HG03095 (cell line): ENCODE data around the gene KLHL35.
"Not testable (repeated sequence)": the region's sequence is repeated elsewhere in the genome, so short reads cannot be mapped to it uniquely, and the experiment has no call there.

Experiments used
- ATAC-seq: cut with Tn5 transposase; IDR thresholded peaks from one replicate; pipeline ENCODE4 v1.9.1; 2021; ENCODE audit warnings: moderate library complexity; ENCODE audit not compliant: unreplicated experiment

The KLHL35 gene

DNA sequence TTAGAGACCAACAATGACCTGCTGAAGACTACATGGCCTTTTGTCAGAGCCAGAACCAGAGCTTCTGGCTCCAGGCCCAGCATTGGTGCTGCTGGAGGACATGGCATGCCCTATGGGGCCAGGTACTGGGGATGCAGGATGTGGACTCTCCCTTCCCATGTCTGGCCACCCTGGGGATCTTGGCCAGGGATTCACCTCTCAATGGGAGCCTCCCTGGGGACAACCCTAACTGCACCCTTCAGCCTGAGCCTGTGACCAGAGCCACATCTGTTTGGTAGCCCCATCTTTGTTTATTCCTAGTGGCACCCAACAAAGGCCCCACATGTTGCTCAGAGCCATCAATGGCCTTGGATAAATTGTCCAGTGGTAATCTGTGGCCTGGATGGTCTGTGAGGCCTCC, 5.8 kb downstream of the KLHL35 start:
- ATAC-seq = no peak

DNA sequence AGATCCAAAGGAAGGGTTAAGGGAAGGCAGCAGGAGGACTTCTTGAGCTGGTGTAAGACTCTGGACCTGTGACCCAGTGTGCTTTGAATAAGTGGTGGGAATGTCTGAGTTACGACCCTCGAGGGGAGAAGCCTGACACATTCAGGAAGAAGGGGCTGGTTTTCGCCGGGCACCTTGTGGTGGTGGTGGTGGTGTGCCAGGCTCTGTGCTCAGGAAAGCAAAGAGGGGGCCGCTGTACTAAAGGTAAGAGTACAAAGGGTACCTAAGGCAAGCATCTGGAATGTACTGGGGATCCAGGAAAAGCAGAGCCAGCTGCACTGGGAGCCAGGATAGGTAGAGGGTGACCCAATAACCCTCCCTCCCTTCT, 6.3 kb downstream of the KLHL35 start:
- no peak for ATAC-seq

DNA sequence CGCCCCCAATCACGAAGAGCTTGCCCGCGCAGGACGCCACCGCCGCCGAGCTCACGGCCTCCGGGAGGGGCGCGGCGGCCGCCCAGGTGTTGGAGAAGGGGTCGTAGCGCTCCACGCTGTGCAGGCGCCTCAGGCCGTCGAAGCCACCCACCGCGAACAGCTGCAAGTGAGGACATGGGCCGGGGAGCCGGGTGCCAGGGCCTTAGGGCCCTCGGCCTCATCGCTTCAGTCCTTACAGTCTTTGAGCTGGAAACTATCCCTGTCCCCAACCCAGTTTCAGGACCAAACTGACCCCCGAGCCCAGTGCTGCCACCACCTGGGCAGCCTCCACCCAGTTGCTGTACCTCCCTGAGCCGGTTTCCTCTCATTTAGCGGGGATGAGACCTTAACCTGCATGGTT, 7.6 kb downstream of the KLHL35 start:
- ATAC-seq = no peak

DNA sequence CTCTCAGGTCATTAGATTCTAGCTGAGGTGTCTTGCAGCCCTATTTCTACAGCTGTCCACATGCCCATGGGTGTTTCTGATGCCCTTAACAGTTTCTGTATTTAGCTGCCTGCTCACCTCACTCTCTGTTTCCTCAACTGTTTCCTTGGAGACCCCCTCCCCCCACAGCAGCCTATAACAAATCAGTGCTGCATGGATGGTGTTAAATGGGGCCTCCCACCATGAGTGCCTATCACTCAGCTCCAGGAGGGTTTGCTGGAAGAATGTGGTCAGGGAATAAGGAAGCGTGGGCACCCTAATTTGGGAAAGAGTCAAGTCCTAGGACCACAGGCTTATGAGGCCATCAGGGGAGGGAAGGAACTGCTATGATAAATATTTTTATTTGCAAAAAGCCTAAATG, 8.6 kb downstream of the KLHL35 start:
- no peak for ATAC-seq

DNA sequence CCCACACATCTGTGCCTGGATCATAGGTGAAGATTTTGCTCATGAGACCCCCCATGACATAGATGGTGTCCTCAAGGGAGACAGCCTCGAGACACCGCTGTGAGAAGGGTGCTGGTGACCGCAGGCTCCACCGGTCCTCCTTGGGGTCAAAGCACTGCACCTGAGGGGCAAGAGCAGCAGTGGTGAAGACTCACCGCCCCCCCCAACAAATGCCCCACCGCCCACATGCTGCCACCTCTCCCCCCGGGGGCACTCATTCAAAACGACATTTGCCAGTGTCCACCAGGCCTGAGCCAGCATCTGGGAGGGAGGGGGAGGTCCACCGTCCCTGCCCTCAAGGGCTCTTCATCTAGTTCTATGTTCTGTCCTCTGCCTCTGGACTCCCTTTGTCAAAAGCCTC, 9.3 kb downstream of the KLHL35 start:
- no peak for ATAC-seq

DNA sequence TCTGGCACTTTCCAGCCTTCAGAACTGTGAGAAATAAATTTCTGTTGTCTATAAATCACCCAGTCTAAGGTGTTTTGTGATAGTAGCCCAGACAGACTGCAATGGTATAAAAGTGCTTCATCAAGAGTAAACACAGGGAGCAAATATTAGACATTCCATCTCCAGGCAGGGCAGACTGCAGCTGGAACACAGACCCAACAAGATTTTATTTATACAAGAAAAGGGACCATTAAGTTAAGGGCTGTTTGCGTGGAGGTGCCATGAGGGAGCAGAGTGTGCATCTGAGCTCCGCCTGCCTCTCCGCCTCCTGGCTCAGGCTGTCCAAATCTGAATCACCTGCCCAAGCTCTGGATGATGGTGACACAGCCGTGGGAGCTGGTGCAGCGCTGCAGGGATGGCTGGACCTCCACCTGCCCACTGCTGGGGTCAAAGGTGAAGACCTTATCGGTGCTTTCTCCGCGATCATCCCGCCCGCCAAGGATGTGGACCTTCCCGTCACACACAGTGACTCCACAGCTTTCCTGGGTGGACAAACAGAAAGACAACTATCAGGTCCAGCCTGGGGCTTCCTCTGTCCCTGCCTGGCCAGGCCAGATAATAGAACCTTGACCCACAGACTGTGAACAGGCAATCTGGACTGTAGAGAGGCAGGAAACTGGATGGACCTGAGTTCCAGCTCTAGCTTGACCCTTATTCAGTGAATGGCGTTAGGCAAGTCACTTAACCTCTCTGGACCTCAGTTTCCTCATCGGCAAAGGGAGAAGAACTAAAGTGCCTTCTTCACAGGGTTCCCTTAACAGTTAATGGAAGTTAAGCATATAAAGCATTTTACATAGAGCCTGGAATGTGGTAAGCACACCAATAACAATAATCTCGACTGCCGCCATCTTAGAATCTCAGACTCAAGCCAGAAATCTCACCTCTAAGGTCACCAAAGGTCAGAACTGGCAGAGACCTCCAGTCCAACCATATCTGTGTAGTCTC, 10.5 kb downstream of the KLHL35 start:
- no peak for ATAC-seq

DNA sequence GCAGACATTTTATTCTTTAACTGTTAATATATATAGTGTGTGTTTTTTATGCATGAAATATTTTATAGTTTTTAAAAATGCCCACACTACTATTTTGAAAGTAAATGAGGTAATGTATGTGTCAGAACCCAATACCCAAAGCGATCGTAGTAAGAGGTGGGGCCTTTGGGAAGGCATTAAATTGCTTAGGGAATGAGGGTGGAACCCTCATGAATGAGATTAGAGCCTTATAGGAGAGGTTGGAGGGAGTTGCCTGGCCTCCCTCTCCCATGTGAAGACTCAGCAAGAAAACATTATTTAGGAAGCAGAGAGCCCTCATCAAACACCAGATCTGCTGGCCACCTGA, 11.1 kb downstream of the KLHL35 start:
- no peak for ATAC-seq

DNA sequence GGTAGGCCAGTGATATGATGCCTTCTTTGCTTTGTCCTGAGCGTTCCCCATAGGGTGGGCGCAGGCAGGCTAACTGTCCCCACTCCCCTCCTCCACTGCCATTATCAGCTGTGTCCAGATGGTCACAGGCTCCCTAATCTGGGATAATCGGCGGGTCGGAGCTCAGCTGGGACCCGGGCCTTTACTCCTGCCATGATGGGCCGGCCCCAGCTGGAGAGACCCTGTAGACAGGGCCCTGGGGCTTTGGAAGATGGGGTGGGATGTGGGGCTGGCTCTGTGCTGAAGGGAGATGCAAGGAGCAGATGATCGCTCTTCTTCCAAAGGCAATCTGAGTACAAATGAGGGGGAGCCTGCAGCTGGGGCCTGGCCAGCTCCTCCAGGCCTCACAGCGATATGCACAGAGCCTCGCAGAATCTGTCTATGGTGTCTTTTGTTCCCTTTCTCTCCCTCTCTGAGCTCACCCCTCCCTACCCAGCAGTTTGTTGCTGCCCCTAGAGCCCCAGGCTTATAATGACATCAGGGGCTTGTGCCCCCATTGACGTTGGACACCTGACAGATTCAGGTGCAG, 11.9 kb downstream of the KLHL35 start:
- no peak for ATAC-seq

DNA sequence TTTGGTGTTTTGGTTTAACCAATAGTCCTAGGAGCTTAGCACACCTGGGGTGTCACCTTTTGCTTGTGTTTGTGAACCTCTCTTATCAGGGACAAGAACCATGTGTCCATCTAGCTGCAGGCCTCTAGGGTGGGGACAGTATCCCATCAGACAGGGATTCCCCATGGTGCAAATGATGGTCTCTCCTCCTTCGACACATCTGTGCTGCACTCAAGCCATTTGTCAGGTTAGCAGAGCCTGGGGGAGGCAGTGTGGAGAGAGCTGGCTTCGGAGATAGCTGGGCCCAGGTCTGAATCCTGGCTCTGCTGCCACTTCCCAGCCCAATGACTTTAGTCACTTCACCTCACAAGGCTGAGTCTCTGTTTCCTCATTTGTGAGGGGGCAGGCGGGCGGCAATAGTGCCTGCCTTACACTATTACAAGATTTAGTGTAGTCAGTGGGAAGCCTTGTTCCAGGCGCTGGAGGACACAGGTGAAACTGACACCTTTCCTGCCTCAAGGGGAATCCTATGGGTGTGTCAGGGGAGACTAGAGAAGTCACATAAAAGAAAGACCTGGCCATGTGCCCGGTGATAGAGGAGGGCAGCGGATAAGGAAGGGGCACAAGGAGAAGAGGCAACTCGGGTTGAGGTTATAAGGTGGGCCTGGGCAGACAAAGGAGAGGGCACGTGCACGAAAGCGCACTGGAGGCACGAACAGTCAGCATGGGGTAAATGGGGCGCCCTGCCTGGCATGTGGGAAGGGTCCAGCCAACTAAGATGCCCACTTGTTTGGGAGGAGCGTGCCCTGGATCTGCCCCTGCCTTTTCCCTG, 12.6 kb downstream of the KLHL35 start:
- no peak for ATAC-seq

DNA sequence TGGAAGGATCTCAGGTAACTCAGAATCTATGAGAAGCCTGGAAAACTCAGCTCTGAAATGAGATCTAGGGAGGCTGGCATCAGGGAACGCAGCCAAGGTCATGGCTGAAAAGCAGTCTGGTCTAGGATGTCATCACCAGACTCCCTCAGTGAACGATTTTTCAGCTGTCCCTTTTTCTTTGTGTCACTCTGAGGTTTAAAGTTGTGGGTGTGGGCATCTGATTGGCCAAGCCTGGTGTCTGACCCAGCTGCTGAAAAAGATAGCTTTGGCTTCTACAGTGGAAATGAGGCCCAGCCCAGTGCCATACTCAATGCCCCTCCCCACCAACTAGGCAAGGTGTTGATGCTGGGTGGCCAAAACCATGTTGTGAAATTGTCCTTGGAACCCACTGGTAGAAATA, 19.1 kb downstream of the KLHL35 start:
- ATAC-seq = no peak

DNA sequence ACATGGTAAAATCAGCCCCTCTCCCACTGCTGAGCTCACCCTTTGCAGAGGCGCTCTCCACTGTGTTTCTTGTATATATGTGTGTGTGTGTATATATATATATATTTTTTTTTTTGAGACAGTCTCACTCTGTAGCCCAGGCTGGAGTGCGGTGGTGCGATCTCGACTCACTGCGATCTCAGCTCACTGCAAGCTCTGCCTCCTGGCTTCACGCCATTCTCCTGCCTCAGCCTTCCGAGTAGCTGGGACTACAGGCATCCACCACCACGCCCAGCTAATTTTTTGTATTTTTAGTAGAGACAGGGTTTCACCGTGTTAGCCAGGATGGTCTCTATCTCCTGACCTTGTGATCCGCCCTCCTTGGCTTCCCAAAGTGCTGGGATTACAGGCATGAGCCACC, 19.9 kb downstream of the KLHL35 start:
- ATAC-seq = not testable (repeated sequence)

DNA sequence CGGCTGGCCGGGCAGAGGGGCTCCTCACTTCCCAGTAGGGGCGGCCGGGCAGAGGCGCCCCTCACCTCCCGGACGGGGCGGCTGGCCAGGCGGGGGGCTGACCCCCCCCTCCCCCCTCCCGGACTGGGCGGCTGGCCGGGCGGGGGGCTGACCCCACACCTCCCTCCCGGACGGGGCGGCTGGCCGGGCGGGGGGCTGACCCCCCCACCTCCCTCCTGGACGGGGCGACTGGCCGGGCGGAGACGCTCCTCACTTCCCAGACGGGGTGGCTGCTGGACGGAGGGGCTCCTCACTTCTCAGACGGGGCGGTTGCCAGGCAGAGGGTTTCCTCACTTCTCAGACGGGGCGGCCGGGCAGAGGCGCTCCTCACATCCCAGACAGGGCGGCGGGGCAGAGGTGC, 23.0 kb downstream of the KLHL35 start:
- ATAC-seq = not testable (repeated sequence)

DNA sequence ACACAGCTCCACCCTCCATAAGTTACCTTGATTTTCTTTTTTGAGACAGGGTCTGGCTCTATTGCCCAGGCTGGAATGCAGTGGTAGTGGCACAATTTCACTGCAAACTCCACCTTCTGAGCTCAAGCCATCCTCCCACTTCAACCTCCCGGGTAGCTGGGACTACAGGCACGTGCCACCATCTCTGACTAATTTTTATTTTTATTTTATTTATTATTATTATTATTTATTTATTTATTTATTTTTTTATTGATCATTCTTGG, 24.1 kb downstream of the KLHL35 start:
- ATAC-seq = no peak

DNA sequence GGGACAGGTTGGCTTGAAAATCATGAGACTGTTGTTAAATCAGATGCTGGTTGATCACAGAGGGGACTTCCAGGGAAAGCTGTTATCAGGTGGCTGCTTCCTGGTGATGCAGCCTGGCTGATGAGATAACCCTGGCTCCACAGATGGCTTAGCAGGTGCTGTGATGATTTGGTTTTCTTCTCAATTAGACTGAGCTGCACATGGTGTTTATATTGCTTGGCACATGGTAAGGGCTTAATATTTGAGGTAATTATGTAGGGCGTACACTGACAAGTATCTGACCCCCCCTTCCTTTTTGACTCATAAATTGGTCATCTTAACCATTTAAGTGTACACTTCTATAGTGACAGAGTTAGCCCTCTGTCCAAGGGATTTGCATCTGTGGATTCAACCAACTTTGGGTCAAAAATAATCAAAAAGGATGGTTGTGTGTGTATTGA, 26.6 kb downstream of the KLHL35 start:
- ATAC-seq = no peak

DNA sequence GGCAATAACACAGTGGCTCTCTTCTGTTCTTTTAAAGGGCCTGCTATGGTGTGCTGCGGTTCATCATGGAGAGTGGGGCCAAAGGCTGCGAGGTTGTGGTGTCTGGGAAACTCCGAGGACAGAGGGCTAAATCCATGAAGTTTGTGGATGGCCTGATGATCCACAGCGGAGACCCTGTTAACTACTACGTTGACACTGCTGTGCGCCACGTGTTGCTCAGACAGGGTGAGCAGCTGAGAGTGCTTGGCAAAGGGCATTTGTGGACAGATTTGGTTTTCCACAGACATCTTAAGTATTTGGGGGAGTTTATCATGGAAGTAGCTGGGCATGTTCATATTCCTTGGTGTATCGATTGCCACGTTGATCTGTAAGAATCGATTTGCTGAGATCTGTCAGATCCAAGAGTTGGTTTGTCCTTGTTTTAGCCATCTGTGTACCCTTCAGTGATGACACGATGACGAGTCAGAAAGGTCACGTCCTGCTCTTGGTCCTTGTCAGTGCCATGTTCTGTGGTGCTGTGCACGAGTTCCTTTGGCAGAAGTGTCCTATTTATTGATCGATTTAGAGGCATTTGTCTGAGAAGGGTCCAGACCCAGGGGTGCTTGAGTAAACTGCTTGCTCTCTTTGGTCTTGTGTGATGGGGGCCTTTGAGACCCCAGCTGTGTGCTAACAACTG, 28.9 kb downstream of the KLHL35 start:
- no peak for ATAC-seq

DNA sequence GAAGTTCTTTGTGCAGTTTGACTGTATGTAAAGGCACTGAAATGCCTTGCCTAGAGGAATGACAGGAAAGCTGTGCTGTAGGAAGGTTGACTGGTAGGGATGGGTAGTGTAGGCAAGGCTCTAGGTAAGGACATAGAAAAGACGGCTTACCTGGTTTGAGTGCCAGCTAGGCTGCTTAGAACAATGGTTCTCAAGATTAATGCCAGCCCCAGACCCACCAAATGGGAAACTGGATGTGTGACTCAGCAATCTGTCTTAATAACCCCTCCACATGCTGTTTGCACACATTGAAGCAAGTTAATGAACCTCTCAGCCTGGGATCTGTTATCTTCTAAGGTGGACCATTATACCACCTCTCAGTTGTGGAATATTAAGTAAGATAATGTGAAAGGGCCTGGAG, 30.0 kb downstream of the KLHL35 start:
- ATAC-seq = no peak

DNA sequence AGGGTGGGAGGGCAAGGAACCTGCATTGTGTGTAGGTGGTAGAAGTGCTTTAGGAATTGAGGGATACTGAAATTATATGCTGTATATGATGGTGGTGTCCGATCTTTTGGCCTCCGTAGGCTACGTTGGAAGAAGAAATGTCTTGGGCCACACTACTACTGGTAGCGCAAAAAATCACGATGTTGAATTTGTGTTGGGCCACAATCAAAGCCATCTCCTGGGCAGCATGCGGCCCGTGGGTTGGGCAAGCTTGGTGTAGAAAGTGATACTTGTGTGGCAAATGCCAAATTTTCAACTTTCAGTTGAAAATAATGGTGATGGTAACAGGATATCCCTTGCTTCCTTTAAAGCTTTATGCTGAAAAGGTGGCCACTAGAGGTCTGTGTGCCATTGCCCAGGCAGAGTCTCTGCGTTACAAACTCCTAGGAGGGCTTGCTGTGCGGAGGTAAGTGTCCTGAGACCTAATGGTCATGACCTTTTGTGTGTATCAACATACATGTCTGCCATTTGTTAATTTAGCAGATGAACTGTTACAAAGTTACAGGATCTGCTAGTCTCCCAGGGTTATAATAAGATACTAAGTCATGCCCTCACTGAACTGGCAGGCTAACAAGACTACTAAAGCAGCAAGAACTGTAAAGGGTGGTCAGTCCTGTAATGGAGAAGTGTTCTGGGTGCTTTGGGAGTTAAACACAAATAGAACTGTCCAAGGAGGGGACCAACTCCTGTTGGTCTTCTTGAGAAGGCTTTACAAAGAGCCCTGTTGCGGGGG, 30.8 kb downstream of the KLHL35 start:
- ATAC-seq = no peak

DNA sequence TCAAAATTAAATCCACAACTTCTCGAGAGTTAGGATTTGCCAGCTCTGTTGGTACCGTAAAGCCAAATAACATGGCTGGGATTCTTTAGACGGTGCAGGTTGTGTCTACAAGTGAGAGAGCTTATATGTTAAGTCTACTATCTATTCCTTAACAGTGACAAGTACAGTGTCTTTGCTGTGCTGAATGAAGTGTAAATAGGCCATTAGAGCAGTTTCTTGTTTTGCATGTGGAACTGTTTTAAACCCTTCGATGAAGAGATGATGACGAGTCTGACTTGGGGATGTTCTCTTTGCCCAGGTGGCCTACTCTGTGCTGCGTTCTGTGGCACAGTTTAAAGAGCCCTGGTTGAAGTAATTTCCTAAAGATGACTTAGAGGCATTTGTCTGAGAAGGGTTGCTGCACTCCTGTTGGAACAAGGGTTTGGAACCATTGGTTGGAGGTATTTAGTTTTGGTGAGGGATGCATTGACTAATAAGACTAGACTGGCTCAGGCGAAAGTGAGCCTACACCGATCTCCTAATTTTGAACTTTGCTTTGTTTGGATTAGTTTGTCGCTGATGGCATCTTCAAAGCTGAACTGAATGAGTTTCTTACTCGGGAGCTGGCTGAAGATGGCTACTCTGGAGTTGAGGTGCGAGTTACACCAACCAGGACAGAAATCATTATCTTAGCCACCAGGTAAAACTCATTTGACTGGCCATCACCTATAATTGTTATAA, 32.7 kb downstream of the KLHL35 start:
- no peak for ATAC-seq

DNA sequence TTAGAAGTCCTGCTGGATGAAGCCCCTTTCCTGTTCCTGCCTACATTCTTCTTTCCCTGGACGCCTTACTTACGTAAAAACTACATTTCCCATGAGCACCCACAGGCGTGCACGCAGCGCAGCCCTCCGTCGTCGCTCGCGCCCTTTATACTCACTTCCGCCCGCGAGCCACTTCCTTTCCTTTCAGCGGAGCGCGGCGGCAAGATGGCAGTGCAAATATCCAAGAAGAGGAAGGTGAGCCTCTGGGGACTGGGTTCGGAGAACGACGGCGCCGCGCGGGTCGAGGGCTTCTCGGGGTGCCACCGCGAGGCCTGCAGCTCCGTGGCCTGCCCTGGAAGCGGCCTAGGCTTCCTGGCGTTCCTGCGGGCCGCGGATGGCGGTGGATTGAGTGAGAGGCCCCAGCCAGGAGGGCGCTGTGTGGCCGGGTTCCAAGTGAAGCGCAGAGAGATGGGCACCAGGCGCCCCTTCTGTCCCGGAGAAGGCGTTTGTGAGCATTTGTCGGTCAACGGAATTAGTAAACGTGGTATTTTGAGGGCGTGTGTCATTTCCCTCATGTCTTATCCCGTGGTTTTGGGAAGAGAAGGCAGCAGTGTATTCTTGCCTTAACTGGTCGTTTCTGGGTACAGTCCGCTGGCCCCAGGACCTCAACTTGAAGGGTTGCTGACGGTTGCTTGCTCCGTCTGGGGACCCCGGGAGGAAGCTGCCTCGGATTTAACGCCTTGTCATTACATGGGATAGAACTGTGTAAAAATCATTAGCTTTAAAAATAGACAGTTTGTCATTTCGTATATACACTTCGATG, 33.5 kb downstream of the KLHL35 start, which contains the start of gene RPS3:
Gene RPS3, plus strand, starts transcription at position 175 of the 802 bp plus-strand sequence. Its CDS starts 30 bp downstream, at position 205.
- peak; percentile 92 for ATAC-seq
